ENCODE measurements around the gene CXADR. TPM values are rescaled to one million over a fixed set of nuclear protein-coding genes. Genes with fewer than 3 reads are reported as not detected.

The CXADR gene
- total and polyA plus RNA-seq, 4 donors: 0.52 to 1.3 (median 0.63) TPM; not detected in 1

DNA sequence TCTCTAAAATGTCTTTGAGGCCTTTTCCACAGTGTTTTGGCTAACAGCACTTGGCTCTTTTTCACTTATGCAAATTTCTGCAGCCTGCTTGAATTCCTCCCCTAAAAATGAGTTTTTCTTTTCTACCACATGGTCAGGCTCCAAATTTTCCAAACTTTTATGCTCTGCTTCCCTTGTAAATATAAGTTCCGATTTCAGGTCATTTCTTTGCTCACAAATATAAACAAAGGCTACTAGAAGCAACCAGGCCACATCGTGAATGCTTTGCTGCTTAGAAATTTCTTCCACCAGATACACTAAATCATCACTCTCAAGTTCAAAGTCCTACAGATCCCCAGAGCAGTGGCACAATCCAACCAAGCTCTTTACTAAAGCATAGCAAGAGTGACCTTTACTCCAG lies 128.0 kb downstream of the CXADR start:
- ATAC-seq (ENCODE audit: low FRiP score) (no peak), DNase-seq (no peak)
- WGBS, 2 donors: 86 to 92% methylated on average over 2 of the region's 2 CpGs
- Histone ChIP-seq H3K4me1 (ENCODE audit: control insufficient read depth in 1 of 2, insufficient read depth in 2 of 2, low read length in 2 of 2) (no peaks in the 10 kb centered on the region), H3K9me3 (ENCODE audit: control insufficient read depth, low read length) (peaks cover 7% of the 10 kb centered on the region), H3K36me3 (ENCODE audit: control insufficient read depth in 1 of 2, insufficient read depth in 2 of 2, low read length in 1 of 2) (no peaks in the 10 kb centered on the region), H3K4me3 (ENCODE audit: low read length in 2 of 2) (no peak overlapping the region), H3K27ac (ENCODE audit: low read depth in 1 of 2, low read length in 2 of 2) (no peak overlapping the region), H3K27me3 (ENCODE audit: control insufficient read depth in 1 of 2, insufficient read depth in 2 of 2, low read length in 1 of 2) (peaks cover 0 to 2% of the 10 kb centered on the region in 2 donors)
- intact Hi-C loops (cut with DNase I): no loop called here

Other genes with a start within 250 kb of the CXADR start
- gene BTG3, start 99.9 kb downstream of the CXADR start, total RNA-seq: 10 to 100 TPM; 22.4 to 38.3 TPM
- 10 to 100 TPM; 15.5 to 32.2 TPM for gene BTG3, start 99.9 kb downstream of the CXADR start, polyA plus RNA-seq

Measured in aorta (tissue), 5 donors.